ENCODE data around the gene CABP1.

Gene CABP1

DNA sequence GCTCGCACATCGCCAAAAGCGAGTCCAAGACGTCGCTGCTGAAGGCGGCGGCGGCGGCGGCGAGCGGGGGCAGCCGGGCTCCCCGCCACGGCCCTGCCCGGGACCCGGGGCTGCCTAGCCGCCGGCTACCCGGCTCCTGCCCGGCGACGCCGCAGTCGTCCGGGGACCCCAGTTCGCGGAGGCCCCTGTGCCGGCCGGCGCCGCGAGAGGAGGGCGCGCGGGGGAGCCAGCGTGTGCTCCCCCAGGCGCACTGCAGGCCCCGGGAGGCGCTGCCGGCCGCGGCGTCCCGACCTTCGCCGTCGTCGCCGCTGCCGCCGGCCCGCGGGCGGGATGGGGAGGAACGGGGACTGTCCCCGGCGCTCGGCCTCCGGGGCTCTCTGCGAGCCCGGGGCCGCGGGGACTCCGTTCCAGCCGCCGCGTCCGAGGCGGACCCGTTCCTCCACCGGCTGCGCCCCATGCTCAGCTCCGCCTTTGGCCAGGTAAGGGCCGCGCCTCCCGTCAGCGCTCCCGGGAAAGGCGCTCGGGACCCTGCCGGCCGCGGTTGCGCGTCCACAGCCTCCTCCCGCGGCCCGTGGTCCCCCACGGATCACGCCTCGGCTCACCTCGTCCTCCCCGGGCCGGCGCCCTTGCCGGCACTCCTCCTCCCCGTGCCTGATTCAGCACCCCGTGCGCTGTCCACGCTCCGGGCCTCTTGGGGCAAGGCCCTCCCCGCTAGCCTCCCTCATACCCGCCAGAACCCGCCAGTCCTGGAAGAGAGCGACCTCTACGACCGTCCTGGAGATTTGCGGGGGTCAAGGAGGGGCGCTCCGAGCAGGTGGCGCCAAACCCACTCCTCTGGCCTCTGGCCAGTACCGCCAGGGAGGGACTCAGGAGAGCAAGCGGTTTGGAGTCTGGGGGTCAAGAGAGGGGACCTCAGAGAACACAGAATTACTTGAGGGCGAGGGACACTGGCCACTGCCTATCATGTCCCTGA lies 721 bp downstream of the CABP1 start:
- DNase-seq, result peak; percentile 45

DNA sequence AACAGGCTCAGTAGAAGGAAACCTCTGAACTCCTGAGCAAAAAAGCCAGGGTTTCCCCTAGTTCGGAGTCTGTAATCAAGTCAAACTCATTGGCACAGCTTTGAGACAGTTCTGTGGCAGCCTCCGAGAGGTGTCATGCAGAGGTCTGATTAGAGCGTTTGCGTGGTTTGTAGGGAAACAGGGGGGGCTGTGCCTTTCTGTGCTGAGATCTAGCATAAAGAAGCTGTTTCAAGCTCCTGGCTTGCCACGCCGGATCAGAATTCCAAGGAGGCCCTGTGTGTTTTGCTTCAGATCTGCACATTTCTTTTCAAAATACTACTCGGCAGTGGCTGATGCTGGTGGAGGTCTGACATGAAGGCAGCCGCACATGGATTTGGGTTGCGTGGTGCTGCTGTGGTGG lies 1.7 kb downstream of the CABP1 start:
- no peak for DNase-seq

DNA sequence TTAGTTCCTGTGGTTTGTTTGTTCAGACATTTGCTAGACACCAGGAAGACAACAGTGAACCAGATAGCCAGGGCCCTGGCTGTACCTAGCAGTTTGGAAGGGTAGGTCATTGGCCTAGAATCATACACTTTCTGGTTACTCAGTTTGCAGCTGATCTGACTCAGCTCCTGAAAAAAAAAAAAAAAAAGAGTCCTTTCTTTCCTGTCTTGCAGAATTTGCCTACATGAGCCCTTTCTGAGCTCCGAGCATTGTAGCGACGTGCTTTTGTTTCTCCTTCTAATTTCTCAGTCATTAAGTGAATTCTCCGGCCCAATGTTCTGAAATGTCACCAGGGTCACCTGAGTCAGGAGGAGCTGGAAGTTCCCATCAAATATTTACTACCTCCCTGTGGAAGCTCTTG lies 2.4 kb downstream of the CABP1 start:
- no peak for DNase-seq

DNA sequence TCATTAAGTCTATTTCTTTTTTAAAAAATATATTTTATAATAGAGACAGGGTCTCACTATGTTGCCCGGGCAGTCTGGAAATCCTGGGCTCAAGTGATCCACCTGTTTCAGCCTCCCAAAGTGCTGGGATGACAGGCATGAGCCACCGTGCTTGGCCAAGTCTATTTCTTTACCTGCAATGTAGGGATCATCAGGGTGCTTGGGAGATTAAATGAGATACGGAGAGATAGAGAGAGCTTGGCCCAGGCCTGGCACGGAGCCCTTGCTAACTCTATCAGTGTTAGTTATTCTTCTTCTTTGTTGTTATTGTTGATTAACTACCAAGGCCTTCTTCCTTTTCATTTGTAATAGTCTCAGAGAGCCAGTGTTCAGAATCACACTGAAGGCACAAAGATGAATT lies 3.1 kb downstream of the CABP1 start:
- DNase-seq, result no peak

DNA sequence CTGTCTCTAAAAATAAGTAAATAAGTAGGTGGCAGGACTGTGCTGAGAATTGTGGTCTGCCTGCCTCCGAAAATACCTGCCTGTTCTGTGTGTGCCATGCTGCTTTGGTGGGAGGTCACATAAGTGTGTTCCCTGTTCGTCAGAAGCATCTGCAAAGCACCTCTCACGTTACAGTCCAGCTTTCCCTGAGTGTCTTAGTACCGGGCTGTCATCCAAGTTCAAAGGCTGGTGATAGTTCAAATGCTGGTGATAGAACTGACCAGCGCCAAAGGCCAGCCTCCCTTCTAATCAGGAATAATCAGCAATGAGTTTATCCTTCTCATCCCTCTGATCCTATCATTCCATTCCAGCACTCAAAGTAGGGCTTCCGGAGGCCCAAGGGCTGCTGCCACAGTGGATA lies 5.6 kb downstream of the CABP1 start:
- no peak for DNase-seq

DNA sequence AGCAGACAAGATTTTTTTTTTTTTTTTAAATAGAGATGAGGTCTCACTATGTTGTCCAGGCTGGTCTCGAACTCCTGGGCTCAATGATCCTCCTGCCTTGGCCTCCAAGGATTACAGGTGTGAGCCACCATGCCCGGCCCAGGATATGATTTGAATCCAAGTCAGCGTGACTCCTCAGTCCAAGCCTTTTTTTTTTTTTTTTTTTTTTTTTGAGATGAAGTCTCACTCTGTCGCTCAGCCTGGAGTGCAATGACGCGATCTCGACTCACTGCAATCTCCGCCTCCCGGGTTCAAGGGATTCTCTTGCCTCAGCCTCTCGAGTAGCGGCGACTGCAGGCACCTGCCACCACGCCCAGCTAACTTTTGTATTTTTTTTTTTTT lies 6.9 kb downstream of the CABP1 start:
- no peak for DNase-seq

DNA sequence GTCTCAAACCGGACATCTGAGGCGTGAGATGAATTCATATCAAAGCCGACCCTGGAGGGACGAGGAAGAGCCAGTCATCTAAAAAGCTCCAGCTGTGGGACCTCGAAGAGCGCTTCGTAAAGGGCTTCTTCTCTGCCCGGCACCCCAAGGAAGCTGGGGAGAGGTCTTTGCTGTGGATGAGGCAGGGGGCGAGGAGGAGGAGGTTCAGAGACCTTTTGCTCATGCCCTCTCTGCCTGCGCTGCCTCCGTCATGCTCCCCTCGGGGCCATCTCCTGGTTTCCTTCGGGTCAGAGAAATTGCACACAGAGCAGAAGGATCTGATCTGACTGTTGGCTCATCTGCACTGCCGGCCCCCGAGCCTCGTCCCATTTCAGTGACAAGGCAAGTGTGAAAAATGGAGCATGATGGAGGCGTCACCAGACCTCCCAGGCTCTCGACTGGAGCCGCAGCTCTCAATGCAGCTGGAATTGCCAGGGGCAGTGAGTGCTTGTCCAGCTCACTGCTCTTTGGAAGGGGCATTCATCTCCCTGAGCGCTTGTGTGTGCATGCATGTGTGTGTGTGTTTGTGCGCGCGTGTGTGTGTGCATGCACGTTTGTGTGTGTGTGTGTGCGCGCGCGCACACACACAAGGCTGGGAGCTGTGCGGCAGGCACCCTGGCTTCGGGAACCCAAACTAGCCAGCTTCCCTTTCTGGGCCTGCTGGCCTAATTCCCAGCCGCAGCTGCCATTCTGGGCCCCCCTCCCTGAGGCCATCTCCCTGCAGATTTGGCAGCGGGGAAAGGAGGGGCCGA lies 9.2 kb downstream of the CABP1 start:
- DNase-seq, result no peak

DNA sequence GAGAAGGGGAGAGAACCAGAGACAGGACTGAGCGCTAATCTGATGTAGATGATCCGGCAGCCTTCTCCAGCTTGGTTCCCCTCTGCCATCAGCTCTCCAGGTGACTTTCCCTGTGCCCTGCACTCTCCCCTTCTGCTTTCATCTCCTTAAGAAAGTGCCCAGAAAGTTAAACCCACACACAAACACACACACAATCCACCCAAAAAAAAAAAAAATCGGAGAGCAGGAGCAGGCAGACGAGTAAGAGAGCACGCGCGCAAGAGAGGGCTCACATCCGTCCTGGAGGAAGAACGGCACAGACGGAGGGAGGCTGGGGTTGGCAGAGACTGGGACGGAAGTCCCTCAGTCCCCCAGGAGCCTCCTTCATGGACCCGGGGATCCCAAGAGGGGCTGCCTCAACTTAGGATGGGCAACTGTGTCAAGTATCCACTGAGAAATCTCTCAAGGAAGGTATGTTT lies 9.8 kb downstream of the CABP1 start:
- DNase-seq, result no peak

DNA sequence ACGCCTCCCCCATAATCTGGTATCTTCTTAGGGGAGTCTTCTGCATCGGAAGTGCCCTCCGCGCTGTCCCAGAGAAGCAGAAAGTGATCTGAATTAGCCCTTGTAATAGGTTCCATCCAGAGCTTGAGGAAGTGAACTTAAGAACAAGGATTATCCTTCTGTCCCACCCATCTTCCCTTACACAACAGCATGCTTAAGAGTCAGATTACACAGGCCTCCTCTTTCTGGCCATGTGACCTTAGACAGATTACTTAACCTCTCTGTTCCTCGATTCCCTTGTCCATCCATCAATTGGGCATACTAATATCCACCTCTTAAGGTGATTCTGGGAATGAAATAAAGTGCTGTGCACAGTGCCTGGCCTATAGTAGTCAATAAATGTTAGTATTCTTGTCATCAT lies 11.4 kb downstream of the CABP1 start:
- DNase-seq, result no peak

DNA sequence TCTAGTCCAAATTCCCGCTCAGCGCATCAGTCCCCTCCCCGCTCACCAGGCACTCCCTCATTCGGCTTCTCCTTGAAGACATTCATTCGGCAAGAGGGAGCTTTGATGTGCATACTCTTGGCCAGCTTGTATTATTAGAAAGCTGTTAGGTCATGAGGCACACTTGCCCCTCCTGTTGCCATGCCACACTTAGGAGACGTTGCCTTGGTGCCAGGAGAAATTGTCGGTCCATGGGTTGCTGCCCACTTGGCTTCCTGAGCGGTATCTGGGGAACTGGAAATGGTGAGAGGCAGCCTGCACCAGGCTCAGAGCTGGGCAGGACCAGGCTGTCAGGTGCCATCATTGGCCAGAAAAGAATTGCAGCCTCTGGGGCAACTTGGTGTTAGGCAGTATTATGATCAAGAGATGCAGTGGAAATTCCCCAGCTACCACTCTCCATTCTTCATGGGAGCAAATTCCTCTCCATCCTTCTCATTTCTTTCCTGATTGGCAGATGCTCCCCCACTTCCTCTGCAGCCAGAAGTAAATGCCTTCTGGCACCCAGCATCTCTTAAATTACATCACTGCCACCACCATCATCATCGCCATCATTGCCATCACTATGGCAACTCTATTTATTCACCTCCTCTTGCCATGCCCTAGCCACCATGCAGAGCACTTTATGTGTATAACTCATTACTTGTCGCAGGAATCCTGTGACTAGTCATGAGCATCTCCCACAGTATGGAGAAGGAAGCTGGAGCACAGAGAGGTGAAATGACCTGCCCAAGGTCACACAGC lies 12.4 kb downstream of the CABP1 start:
- DNase-seq, result no peak

DNA sequence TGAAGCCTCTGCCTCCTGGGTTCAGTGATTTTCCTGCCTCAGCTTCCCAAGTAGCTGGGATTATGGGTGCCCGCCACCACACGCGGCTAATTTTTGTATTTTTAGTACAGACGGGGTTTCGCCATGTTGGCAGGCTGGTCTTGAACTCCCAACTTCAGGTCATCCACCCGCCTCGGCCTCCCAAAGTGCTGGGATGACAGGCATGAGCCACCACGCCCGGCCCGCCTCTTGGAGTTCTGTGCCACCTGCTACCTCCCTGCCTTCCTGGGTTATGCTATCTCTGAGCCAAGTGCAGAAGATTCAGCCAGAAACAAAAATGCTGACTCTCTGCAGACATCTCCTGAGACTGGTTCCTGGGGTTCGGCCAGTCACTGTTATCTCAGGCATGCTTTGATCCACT lies 13.2 kb downstream of the CABP1 start:
- DNase-seq, result no peak

DNA sequence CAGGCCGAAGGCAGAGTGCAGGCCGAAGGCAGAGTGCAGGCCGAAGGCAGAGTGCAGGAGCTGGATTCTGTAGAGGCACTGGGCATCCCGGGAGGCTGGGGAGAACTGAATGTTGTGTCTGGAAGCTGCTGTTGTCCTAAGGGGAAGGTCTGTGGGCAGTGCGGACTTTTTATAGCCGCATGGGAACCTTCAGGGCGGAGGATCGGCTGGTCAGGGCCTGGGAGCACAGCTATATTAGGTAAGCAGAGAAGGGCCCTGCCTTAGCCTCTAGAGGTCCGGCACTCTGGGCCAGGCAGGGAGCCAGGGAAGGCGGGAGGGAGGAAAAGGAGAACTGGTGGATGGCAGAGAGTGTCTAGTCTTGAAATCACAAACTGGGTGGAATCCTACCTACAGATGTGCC lies 14.2 kb downstream of the CABP1 start:
- no peak for DNase-seq

DNA sequence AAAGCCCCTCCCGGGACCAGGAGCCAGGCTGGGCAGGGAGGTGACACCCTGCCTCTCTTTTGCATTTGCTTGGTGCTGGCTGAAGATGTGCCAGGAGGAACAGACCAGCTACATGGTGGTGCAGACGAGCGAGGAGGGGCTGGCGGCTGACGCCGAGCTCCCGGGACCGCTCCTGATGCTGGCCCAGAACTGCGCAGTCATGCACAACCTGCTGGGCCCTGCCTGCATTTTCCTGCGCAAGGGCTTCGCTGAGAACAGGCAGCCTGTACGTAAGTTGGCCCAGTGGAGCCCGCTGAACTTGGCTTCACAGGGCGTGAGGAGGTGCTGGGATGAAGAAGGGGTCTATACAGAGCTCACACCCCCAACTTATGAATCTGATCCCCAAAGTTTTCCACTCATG lies 15.6 kb downstream of the CABP1 start:
- no peak for DNase-seq

DNA sequence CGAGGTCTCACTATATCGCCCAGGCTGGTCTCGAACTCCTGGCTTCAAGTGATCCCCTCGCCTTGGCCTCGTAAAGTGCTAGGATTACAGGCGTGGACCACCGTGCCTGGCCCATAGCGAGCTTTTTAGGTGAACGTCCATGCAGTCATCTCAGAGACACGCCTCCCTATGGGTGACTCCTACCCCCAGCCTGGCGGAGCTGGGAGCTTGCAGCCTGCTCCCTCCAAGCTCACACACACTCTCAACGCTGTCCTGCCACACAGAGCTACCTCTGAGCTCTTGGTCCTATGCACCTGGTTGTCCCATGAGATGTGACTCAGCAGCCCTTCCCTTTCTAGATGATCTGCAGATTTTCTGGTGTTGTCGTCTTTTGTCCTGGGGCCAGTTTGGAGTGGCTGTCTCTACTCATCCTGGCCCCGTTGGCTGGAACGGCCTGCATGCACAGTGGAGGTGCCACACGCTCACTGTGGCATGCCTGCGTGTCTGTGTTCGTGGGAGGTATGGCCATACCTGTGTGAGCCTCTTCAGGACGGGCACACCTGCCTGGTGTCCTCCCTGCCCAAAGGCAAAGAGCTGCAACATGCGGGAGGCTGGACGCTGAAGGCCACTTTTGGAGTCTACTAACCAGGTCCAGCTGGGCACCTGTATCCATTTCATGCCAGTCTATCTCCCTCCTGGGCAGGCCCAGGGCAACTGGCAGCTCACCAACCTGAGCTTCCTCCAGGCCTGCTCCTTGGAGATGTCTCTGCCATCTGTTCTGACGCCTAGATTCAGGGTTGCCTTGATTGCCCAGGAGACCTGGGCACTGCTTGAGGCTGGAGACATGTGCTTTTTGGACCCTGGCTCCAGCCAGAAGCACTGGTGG lies 18.1 kb downstream of the CABP1 start:
- DNase-seq, result no peak

DNA sequence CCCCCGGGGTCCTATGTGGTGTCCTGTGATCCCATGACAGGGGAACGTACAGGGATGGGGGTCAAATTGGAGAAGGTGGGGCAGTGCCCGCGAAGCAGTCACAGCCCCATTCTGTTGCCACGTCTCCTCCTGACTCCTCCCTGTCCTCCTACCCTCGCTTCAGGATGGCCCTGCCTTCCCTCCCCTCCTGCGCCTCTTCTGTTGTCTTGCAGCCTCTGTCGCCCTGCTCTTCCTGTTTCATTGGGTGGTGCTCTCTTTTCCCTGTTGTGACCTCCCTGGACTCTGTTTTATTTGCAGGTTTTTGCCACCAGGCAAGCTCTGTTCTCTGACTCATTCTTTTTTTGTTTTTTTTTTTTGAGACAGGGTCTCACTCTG lies 18.7 kb downstream of the CABP1 start:
- no peak for DNase-seq

DNA sequence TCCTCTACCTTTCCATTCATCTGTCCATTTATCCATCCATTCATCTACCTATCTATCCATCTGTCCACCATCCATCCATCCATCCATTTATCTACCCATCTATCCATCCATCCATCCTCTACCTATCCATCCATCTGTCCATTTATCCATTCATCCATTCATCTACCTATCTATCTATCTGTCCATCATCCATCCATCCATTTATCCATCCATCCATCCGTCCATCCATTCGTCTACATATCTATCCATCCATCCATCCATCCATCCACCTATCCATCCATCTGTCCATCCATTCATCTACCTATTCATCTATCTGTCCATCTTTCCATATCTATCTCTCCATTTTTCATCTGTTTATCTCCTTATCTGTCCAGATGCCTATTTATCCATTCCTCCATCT lies 21.0 kb downstream of the CABP1 start:
- DNase-seq, result no peak

DNA sequence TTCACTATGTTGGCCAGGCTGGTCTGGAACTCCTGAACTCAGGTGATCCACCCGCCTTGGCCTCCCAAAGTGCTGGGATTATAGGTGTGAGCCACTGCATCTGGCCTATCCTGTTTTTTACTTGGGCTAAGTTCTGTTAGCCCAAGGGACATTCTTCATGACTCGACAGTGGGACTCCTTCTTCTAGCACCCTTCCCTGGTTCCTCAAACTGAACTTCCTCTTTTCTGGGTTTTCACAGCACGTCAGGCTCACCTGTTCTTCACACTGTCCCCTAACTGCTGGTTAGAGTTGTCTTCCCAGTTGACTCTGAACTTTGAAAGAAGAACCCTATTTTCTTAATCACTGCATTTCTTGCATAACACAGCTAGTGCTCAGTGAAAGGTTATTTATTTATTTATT lies 22.5 kb downstream of the CABP1 start:
- DNase-seq, result no peak

DNA sequence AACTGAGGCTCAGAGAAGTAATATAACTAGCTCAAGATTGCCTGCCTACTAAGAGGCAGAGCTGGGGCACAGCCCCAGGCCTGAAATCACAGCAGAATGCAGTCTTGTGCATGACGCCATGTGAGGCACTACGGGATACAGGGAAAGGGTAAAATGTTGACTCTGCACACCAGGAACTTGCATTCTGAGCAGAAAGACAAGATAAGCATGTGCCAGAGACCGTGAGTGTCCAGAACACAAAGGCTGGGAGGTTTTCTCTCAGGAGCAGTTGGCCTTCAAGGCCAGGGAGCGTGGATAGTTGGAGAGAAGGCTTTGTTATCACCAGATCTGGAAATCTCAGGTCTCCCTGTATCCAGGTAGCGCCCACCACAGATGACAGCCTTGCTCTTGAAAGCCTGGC lies 23.3 kb downstream of the CABP1 start:
- no peak for DNase-seq

DNA sequence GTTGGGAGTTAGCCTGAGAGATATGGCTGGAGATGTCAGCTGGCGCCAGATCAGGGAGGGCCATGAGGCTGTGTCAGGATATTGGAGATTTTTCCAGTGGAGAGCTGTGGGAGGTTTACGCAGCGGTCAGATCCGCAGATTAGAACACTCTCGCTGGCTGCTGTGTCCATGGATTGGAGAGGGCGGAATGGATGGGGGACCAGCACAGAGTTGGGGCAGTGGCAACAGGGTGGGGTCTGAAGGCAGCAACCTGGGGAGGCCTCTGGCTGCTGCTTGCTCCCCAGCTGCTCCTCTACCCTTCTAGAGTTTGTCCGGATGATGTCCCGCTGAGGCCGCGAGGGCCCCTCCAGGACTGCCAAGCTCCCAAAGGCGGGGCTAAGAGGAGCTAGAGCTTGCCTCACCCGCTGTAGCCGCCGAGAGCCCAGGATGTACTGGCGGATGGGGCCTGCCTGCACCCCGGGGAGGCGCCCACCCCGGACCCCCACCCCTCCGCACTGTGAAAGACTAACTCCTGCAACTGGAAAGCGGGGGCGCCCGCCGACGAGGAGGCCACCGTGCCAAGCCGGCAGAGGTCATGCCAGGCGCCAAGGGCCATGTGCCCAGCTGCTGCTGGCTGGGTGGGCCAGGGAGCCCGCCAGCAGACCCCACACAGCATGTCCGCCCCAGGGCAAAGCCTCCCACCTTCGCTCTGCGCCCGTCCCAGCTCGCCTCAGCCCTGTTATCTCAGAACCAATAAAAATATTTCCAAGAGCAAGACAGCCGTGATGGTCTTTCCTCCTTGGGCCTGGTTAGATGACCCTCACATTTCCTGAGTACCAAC lies 26.4 kb downstream of the CABP1 start:
- no peak for DNase-seq

DNA sequence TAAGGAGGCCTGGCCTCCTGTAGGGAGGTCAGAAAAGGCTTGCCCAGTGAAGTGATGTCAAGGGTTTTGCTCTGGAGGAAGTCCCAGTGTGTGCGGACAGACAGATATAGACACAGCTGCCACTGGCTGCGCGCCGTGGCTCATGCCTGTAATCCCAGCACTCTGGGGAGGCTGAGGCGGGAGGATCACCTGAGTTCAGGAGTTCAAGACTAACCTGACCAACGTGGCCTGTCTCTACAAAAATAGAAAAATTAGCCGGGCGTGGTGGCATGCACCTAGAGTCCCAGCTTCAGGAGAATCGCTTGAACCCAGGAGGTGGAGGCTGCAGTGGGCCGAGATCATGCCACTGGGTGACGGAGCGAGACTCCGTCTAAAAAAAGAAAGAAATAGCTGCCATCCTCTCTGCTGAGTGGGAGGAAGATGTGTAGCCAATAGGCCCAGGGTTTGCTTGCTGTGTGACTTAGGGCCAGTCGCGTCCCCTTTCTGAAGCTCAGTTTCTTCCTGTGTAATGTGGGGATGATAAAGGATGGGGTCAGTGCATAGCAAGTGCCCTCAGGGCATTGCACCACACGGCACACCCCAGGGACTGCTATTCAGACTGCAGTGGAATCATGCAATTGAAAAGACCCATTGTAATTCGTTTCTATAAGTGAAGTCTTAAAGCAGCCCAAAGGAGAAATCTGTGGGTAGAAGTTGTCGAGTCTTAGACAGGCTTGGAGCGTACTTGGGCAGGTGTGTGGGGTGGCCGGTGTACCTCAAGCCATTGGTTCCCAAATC lies 27.9 kb downstream of the CABP1 start:
- no peak for DNase-seq

Measured in stimulated activated naive CD4-positive, alpha-beta T cell treated with Interleukin-2 at 50 U/mL for 16 hours (primary cell).